ENCODE results near the gene STK32C. TPM values are rescaled to one million over a fixed set of nuclear protein-coding genes. Genes with fewer than 3 reads are reported as not detected.

STK32C gene
- total and polyA plus RNA-seq, 2 donors from 2014 or later, result 11.6 to 14.4 TPM

- peak in 1 of 5 donors; percentile 46 for DNase-seq
- no peak for TF ChIP-seq CTCF (IDR thresholded peaks at IDR 0.05; ENCODE audit: borderline replicate concordance, extremely low read depth, insufficient read depth)
Measured at GRCh38 chr10:132266594-132267161, 41.1 kb downstream of the STK32C start.

DNA sequence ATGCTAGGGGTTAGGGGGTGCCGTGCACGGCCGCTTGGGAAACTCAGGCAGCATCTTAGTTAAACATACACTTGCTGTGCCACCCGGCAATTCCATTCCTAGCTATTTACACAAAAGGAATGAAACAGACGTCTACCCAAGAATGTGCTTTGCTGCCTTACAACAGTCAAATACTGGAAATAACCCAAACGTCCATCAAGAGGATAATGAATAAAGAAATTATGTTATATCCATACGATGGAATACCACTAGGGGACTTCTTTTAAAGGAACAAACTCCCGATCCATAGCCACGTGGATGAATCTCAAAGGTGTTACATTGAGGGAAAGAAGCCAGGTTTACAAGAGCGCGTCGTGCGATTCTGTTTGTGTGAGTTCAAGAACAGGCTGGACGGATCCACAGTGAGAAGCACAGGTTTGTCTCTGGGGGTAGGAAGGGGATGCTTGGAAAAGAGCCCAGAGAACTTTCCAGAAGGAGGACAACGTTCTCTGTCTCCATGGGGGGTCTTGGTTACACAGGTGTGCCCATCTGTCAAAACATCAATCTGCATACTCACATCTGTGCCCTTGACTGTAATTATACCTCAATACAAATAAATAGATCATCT, 41.8 kb downstream of the STK32C start:
- Histone ChIP-seq H3K27ac (ENCODE audit: low read depth in 2 of 2, low read length in 2 of 2) (no peak overlapping the region), H3K4me3 (ENCODE audit: low read length in 3 of 3) (no peak overlapping the region), H3K9me3 (ENCODE audit: control insufficient read depth in 2 of 3, insufficient read depth in 1 of 3, low read length in 3 of 3) (no peaks in the 10 kb centered on the region), H3K4me1 (ENCODE audit: control insufficient read depth in 2 of 3, insufficient read depth in 2 of 3, low read depth in 1 of 3, low read length in 3 of 3) (peaks cover 0 to 3% (median 2%) of the 10 kb centered on the region in 3 donors), H3K27me3 (ENCODE audit: control insufficient read depth, insufficient read depth, low read length) (no peaks in the 10 kb centered on the region), H3K36me3 (ENCODE audit: control insufficient read depth in 2 of 3, insufficient read depth in 3 of 3, low read length in 3 of 3) (no peaks in the 10 kb centered on the region), H3K9ac (ENCODE audit: low read length in 3 of 3) (no peak overlapping the region)
- DNase-seq (peak in 1 of 5 donors; percentile 31), FAIRE-seq (no peak)
- intact Hi-C loops (cut with DNase I), result no loop called here
- no peak for TF ChIP-seq CTCF (IDR thresholded peaks at IDR 0.05; ENCODE audit: borderline replicate concordance, extremely low read depth, insufficient read depth)

More at GRCh38 chr10:132266594-132267161, 41.1 kb downstream of the STK32C start:
- no peaks in the 10 kb centered on the region for H3K27me3 ChIP-seq (ENCODE audit: control insufficient read depth, insufficient read depth, low read length)
- H3K9ac ChIP-seq (ENCODE audit: low read length in 3 of 3), result no peak overlapping the region
- peaks cover 0 to 3% (median 2%) of the 10 kb centered on the region in 3 donors for H3K4me1 ChIP-seq (ENCODE audit: control insufficient read depth in 2 of 3, insufficient read depth in 2 of 3, low read depth in 1 of 3, low read length in 3 of 3)
- H3K4me3 ChIP-seq (ENCODE audit: low read length in 3 of 3), result no peak overlapping the region
- intact Hi-C loops (cut with DNase I), result no loop called here
- no peaks in the 10 kb centered on the region for H3K9me3 ChIP-seq (ENCODE audit: control insufficient read depth in 2 of 3, insufficient read depth in 1 of 3, low read length in 3 of 3)
- no peak overlapping the region for H3K27ac ChIP-seq (ENCODE audit: low read depth in 2 of 2, low read length in 2 of 2)
- H3K36me3 ChIP-seq (ENCODE audit: control insufficient read depth in 2 of 3, insufficient read depth in 3 of 3, low read length in 3 of 3), result no peaks in the 10 kb centered on the region
- FAIRE-seq, result no peak

- TF ChIP-seq CTCF (IDR thresholded peaks at IDR 0.05; ENCODE audit: borderline replicate concordance, extremely low read depth, insufficient read depth), result no peak
- Histone ChIP-seq H3K36me3 (ENCODE audit: control insufficient read depth in 2 of 3, insufficient read depth in 3 of 3, low read length in 3 of 3) (no peaks in the 10 kb centered on the region), H3K27ac (ENCODE audit: low read depth in 2 of 2, low read length in 2 of 2) (no peak overlapping the region), H3K9ac (ENCODE audit: low read length in 3 of 3) (no peak overlapping the region), H3K4me3 (ENCODE audit: low read length in 3 of 3) (no peak overlapping the region), H3K4me1 (ENCODE audit: control insufficient read depth in 2 of 3, insufficient read depth in 2 of 3, low read depth in 1 of 3, low read length in 3 of 3) (peaks cover 0 to 3% (median 2%) of the 10 kb centered on the region in 3 donors), H3K27me3 (ENCODE audit: control insufficient read depth, insufficient read depth, low read length) (no peaks in the 10 kb centered on the region), H3K9me3 (ENCODE audit: control insufficient read depth in 2 of 3, insufficient read depth in 1 of 3, low read length in 3 of 3) (no peaks in the 10 kb centered on the region)
- intact Hi-C loops (cut with DNase I), result no loop called here
- FAIRE-seq, result no peak
- DNase-seq, result peak in 3 of 5 donors; percentile 45 to 58 (median 46)
Measured at GRCh38 chr10:132264966-132265889, 42.5 kb downstream of the STK32C start.
